Measurements from ENCODE around the gene TAS2R8. TPM values are rescaled to one million over a fixed set of nuclear protein-coding genes. Genes with fewer than 3 reads are reported as not detected.

Gene TAS2R8
- total RNA-seq, 4 donors from 2014 or later, result 0.49 TPM; not detected in 3

GRCh38 chr12:10824957-10825356 is 17.9 kb upstream of the TAS2R8 start:
- intact Hi-C loops (cut with DNase I; ENCODE audit: low total_unique reads), result no loop called here
- H3K4me1 ChIP-seq, result no peaks in the 10 kb centered on the region
- no peak for DNase-seq

GRCh38 chr12:10811883-10812536 is 4.9 kb upstream of the TAS2R8 start:
- H3K36me3 ChIP-seq, result no peaks in the 10 kb centered on the region
- H3K4me1 ChIP-seq, result no peaks in the 10 kb centered on the region
- no peak for DNase-seq
- H3K4me3 ChIP-seq, result no peak overlapping the region
- no peaks in the 10 kb centered on the region for H3K9me3 ChIP-seq
- no peak overlapping the region for H3K27ac ChIP-seq
- intact Hi-C loops (cut with DNase I; ENCODE audit: low total_unique reads), result no loop called here
- no peaks in the 10 kb centered on the region for H3K27me3 ChIP-seq
- TF ChIP-seq CTCF (IDR thresholded peaks at IDR 0.05) (no peak), POLR2A (IDR thresholded peaks at IDR 0.05) (no peak)

More at GRCh38 chr12:10824957-10825356, 17.9 kb upstream of the TAS2R8 start:
- Histone ChIP-seq H3K9me3 (no peaks in the 10 kb centered on the region), H3K36me3 (no peaks in the 10 kb centered on the region), H3K27ac (no peak overlapping the region), H3K27me3 (no peaks in the 10 kb centered on the region), H3K4me3 (no peak overlapping the region)
- TF ChIP-seq CTCF (IDR thresholded peaks at IDR 0.05), result no peak
- TF ChIP-seq POLR2A (IDR thresholded peaks at IDR 0.05), result no peak

GRCh38 chr12:10810068-10810467 is 3.0 kb upstream of the TAS2R8 start, which contains the start of gene TAS2R9:
Gene TAS2R9 (minus strand): TSS chr12:10810168. CDS start chr12:10810075, 93 bp downstream.
- H3K4me1 ChIP-seq, result no peaks in the 10 kb centered on the region
- TF ChIP-seq POLR2A (IDR thresholded peaks at IDR 0.05) (no peak), CTCF (IDR thresholded peaks at IDR 0.05) (no peak)
- no peak within 1 kb of the TSS for H3K27ac ChIP-seq
- no peak for DNase-seq
- H3K27me3 ChIP-seq, result no peaks in the 10 kb centered on the region
- no peaks in the 10 kb centered on the region for H3K9me3 ChIP-seq
- no peaks in the 10 kb centered on the region for H3K36me3 ChIP-seq
- intact Hi-C loops (cut with DNase I; ENCODE audit: low total_unique reads), result no loop called here
- no peak within 1 kb of the TSS for H3K4me3 ChIP-seq

GRCh38 chr12:10802587-10802986 is 4.5 kb downstream of the TAS2R8 start, which contains the start of gene TAS2R7:
Gene TAS2R7 (minus strand): TSS chr12:10802627. CDS start chr12:10802570, 57 bp downstream.
- no peak for TF ChIP-seq POLR2A (IDR thresholded peaks at IDR 0.05)
- TF ChIP-seq CTCF (IDR thresholded peaks at IDR 0.05), result no peak
- H3K27ac ChIP-seq, result no peak within 1 kb of the TSS
- DNase-seq, result no peak
- H3K4me1 ChIP-seq, result no peaks in the 10 kb centered on the region
- no peaks in the 10 kb centered on the region for H3K9me3 ChIP-seq
- H3K36me3 ChIP-seq, result no peaks in the 10 kb centered on the region
- H3K27me3 ChIP-seq, result no peaks in the 10 kb centered on the region
- intact Hi-C loops (cut with DNase I; ENCODE audit: low total_unique reads), result no loop called here
- H3K4me3 ChIP-seq, result no peak within 1 kb of the TSS

GRCh38 chr12:10801741-10802140 is 5.3 kb downstream of the TAS2R8 start:
- H3K9me3 ChIP-seq, result no peaks in the 10 kb centered on the region
- H3K27ac ChIP-seq, result no peak overlapping the region
- TF ChIP-seq CTCF (IDR thresholded peaks at IDR 0.05) (no peak), POLR2A (IDR thresholded peaks at IDR 0.05) (no peak)
- DNase-seq, result no peak
- intact Hi-C loops (cut with DNase I; ENCODE audit: low total_unique reads), result no loop called here
- no peaks in the 10 kb centered on the region for H3K4me1 ChIP-seq
- no peaks in the 10 kb centered on the region for H3K27me3 ChIP-seq
- H3K36me3 ChIP-seq, result no peaks in the 10 kb centered on the region
- no peak overlapping the region for H3K4me3 ChIP-seq

Data from uterus (tissue), 4 donors.